ENCODE measurements around the gene ALOX12B. TPM values are rescaled to one million over a fixed set of nuclear protein-coding genes. Genes with fewer than 3 reads are reported as not detected.

ALOX12B gene
- total and polyA plus RNA-seq, 2 of the 13 experiments (the other 11 are each of a cell fraction or from before 2014, with no cell fraction given): 0.13 TPM; not detected in 1

GRCh38 chr17:8079291-8080207 is 8.0 kb downstream of the ALOX12B start (continued):
- TF ChIP-seq, protein P1, sequence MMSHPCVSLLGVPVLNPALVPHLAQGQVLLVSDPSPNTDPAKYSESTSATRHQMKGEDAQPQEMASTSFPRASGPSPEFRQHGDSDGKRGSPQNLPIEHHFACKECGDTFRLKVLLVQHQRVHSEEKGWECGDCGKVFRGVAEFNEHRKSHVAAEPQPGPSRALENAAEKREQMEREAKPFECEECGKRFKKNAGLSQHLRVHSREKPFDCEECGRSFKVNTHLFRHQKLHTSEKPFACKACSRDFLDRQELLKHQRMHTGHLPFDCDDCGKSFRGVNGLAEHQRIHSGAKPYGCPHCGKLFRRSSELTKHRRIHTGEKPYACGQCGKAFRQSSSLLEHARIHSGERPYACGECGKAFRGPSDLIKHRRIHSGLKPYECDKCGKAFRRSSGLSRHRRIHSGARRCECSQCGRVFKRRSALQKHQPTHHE (CRISPR knock-in tag; IDR thresholded peaks at IDR 0.05; ENCODE audit: borderline replicate concordance): no peak
- TF ChIP-seq ZNF674 (CRISPR knock-in tag; IDR thresholded peaks at IDR 0.05; ENCODE audit: low read depth) (peak; percentile 26; the same call in 1 of the 2 replicates), HDAC2 (CRISPR knock-in tag; IDR thresholded peaks at IDR 0.05) (peak; percentile 58; the same call in 1 of the 2 replicates), ARID4A (CRISPR knock-in tag; IDR thresholded peaks at IDR 0.05; ENCODE audit: borderline replicate concordance) (peak; percentile 31), NR3C1 (CRISPR knock-in tag; IDR thresholded peaks at IDR 0.05) (no peak), ARID2 (CRISPR knock-in tag; IDR thresholded peaks at IDR 0.05; ENCODE audit: borderline replicate concordance) (no peak), FOXA3 (CRISPR knock-in tag; IDR thresholded peaks at IDR 0.05) (peak; percentile 27; the same call in 1 of the 2 replicates), BHLHE40 (IDR thresholded peaks at IDR 0.05; ENCODE audit: low read length) (no peak; the same call in 1 of the 2 replicates), NRL (CRISPR knock-in tag; IDR thresholded peaks at IDR 0.05; ENCODE audit: borderline replicate concordance) (peak; percentile 79; the same call in 1 of the 2 replicates), ZNF747 (CRISPR knock-in tag; IDR thresholded peaks at IDR 0.05; ENCODE audit: borderline replicate concordance) (peak; percentile 70), ZNF12 (CRISPR knock-in tag; IDR thresholded peaks at IDR 0.05) (0 out of 2 replicates have a peak, but pooled peaks have one; percentile 13), KLF15 (CRISPR knock-in tag; IDR thresholded peaks at IDR 0.05; ENCODE audit: borderline replicate concordance) (no peak), MXD1 (CRISPR knock-in tag; IDR thresholded peaks at IDR 0.05) (peak; percentile 33; the same call in 1 of the 2 replicates), ZNF558 (CRISPR knock-in tag; IDR thresholded peaks at IDR 0.05; ENCODE audit: borderline replicate concordance) (no peak), ZNF317 (CRISPR knock-in tag; IDR thresholded peaks at IDR 0.05) (no peak)
- TF ChIP-seq, protein P2, sequence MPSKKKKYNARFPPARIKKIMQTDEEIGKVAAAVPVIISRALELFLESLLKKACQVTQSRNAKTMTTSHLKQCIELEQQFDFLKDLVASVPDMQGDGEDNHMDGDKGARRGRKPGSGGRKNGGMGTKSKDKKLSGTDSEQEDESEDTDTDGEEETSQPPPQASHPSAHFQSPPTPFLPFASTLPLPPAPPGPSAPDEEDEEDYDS (CRISPR knock-in tag; IDR thresholded peaks at IDR 0.05): 0 out of 2 replicates have a peak, but pooled peaks have one; percentile 24
- TF ChIP-seq, protein P3, sequence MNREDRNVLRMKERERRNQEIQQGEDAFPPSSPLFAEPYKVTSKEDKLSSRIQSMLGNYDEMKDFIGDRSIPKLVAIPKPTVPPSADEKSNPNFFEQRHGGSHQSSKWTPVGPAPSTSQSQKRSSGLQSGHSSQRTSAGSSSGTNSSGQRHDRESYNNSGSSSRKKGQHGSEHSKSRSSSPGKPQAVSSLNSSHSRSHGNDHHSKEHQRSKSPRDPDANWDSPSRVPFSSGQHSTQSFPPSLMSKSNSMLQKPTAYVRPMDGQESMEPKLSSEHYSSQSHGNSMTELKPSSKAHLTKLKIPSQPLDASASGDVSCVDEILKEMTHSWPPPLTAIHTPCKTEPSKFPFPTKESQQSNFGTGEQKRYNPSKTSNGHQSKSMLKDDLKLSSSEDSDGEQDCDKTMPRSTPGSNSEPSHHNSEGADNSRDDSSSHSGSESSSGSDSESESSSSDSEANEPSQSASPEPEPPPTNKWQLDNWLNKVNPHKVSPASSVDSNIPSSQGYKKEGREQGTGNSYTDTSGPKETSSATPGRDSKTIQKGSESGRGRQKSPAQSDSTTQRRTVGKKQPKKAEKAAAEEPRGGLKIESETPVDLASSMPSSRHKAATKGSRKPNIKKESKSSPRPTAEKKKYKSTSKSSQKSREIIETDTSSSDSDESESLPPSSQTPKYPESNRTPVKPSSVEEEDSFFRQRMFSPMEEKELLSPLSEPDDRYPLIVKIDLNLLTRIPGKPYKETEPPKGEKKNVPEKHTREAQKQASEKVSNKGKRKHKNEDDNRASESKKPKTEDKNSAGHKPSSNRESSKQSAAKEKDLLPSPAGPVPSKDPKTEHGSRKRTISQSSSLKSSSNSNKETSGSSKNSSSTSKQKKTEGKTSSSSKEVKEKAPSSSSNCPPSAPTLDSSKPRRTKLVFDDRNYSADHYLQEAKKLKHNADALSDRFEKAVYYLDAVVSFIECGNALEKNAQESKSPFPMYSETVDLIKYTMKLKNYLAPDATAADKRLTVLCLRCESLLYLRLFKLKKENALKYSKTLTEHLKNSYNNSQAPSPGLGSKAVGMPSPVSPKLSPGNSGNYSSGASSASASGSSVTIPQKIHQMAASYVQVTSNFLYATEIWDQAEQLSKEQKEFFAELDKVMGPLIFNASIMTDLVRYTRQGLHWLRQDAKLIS (CRISPR knock-in tag; IDR thresholded peaks at IDR 0.05): no peak

Measured in HepG2 (cell line).